KMS-11 (cell line): ENCODE data around the gene LHX4.

Experiments used
- H2AFZ ChIP-seq: fragments of 200-600 bp; sonication (generic); 2 replicates; pipeline ENCODE4 v1.6.1; 2016; ENCODE audit warnings: antibody characterized with exemption, mixed run types, low read depth
- H3K27ac ChIP-seq: fragments of 200-600 bp; sonication (generic); 2 replicates; pipeline ENCODE4 v1.6.1; 2016; ENCODE audit warnings: mild to moderate bottlenecking, mixed run types
- H3K27me3 ChIP-seq: fragments of 200-600 bp; sonication (generic); 2 replicates; pipeline ENCODE4 v1.6.1; 2017; ENCODE audit warnings: mild to moderate bottlenecking, low read depth, mixed run types, moderate library complexity; ENCODE audit not compliant: insufficient read depth
- H3K36me3 ChIP-seq: fragments of 200-600 bp; sonication (generic); 2 replicates; pipeline ENCODE4 v1.6.1; 2017; ENCODE audit warnings: mild to moderate bottlenecking, mixed run types; ENCODE audit not compliant: insufficient read depth
- H3K4me1 ChIP-seq: fragments of 200-600 bp; sonication (generic); 2 replicates; pipeline ENCODE4 v1.6.1; 2016; ENCODE audit warnings: mild to moderate bottlenecking, low read depth, mixed run types; ENCODE audit not compliant: poor library complexity, severe bottlenecking
- H3K4me2 ChIP-seq: fragments of 200-600 bp; sonication (generic); 2 replicates; pipeline ENCODE4 v1.7.0; 2016; ENCODE audit warnings: mild to moderate bottlenecking, mixed run types
- H3K4me3 ChIP-seq: fragments of 200-600 bp; sonication (generic); IDR thresholded peaks from 2 replicates; pipeline ENCODE4 v1.6.1; 2017; ENCODE audit warnings: low read depth, low read length, mixed read lengths; ENCODE audit not compliant: insufficient read depth
- H3K79me2 ChIP-seq: fragments of 200-600 bp; sonication (generic); 2 replicates; pipeline ENCODE4 v1.6.1; 2016; ENCODE audit warnings: low read depth, mixed run types; ENCODE audit not compliant: insufficient read depth
- H3K9ac ChIP-seq: fragments of 200-600 bp; sonication (generic); 2 replicates; pipeline ENCODE4 v1.6.1; 2016; ENCODE audit warnings: mild to moderate bottlenecking, mixed run types
- H4K20me1 ChIP-seq: fragments of 200-600 bp; sonication (generic); 2 replicates; pipeline ENCODE4 v1.6.1; 2016; ENCODE audit warnings: mild to moderate bottlenecking, mixed run types; ENCODE audit not compliant: insufficient read depth
- TF ChIP-seq, protein P1 (sequence below): fragments of 200-600 bp; sonication (generic); conservative IDR thresholded peaks from 2 replicates; pipeline ENCODE4 v1.6.1; 2017; ENCODE audit warnings: low read depth, mild to moderate bottlenecking, antibody characterized with exemption, low read length, moderate library complexity, mixed read lengths

LHX4 gene

DNA sequence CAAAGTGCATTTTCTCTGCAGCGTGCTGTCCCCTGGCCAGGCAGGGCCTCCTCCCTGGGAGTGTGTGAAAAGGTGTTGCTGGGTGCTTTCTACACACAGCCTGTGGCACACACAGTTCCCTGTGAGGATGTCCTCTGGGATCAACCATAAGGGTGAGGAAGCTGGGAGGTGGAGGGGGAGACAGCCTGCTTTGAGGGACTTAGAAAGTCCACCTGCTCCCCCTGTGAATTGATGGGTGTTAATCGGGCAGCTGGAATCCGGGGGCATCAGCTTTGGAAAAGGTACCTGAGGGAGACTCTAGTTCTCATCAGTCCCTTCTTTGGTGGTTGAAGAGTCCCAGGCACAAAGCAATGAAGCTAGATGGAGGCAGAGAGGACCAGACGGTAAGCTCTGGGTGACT lies 35.8 kb downstream of the LHX4 start:
- no peaks in the 10 kb centered on the region for H3K27me3 ChIP-seq
- H3K79me2 ChIP-seq = no peaks in the 10 kb centered on the region
- no peaks in the 10 kb centered on the region for H3K4me1 ChIP-seq
- TF ChIP-seq, protein P1, sequence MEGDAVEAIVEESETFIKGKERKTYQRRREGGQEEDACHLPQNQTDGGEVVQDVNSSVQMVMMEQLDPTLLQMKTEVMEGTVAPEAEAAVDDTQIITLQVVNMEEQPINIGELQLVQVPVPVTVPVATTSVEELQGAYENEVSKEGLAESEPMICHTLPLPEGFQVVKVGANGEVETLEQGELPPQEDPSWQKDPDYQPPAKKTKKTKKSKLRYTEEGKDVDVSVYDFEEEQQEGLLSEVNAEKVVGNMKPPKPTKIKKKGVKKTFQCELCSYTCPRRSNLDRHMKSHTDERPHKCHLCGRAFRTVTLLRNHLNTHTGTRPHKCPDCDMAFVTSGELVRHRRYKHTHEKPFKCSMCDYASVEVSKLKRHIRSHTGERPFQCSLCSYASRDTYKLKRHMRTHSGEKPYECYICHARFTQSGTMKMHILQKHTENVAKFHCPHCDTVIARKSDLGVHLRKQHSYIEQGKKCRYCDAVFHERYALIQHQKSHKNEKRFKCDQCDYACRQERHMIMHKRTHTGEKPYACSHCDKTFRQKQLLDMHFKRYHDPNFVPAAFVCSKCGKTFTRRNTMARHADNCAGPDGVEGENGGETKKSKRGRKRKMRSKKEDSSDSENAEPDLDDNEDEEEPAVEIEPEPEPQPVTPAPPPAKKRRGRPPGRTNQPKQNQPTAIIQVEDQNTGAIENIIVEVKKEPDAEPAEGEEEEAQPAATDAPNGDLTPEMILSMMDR = no peak
- H3K4me2 ChIP-seq = no peak overlapping the region
- H3K4me3 ChIP-seq = no peak overlapping the region
- no peaks in the 10 kb centered on the region for H3K36me3 ChIP-seq
- no peak overlapping the region for H3K27ac ChIP-seq
- H2AFZ ChIP-seq = no peak overlapping the region
- no peaks in the 10 kb centered on the region for H4K20me1 ChIP-seq
- H3K9ac ChIP-seq = no peak overlapping the region

DNA sequence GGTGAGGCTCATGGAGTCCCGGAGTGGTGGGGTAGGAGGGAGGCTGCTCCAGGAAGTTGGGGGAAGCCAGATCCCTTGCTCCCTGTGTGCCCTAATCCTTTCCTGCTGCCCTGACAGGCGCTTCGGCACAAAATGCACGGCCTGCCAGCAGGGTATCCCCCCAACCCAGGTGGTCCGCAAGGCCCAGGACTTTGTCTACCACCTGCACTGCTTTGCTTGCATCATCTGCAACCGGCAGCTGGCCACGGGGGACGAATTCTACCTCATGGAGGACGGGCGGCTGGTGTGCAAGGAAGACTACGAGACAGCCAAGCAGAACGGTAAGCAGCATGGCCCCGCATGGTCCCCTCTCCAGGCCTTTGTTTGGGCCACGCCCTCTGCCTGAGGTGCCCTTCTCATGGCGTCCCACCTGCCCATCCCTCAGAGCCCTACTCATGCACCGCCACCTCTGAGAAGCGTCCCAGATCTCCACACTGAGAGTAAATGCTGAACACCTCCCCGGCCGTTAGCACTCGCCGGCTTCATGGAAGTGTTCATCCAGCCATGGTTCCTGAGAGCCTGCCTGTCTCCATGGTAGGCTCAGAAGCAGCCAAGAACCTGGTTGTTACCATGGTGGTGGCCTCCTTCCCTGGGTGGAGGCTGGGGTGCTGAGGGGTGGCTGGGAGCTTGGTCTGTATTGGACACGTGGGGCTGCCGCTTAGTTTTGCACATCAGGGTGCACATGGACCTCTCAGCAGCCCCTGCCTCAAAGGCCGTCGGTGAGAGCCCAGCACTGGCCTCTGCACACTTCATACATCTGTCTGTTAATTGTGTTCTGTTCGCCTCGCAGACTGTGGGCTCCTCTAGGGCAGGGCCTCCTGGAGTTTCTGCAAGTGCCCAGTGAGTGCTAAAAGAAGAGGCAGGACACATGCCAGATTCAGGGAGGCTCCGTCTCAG lies 36.5 kb downstream of the LHX4 start:
- H3K9ac ChIP-seq = no peak overlapping the region
- H3K79me2 ChIP-seq = no peaks in the 10 kb centered on the region
- H4K20me1 ChIP-seq = no peaks in the 10 kb centered on the region
- no peak overlapping the region for H3K4me3 ChIP-seq
- H3K4me1 ChIP-seq = no peaks in the 10 kb centered on the region
- H3K36me3 ChIP-seq = no peaks in the 10 kb centered on the region
- TF ChIP-seq, protein P1 = no peak
- H3K4me2 ChIP-seq = no peak overlapping the region
- no peaks in the 10 kb centered on the region for H3K27me3 ChIP-seq
- no peak overlapping the region for H2AFZ ChIP-seq
- H3K27ac ChIP-seq = no peak overlapping the region

DNA sequence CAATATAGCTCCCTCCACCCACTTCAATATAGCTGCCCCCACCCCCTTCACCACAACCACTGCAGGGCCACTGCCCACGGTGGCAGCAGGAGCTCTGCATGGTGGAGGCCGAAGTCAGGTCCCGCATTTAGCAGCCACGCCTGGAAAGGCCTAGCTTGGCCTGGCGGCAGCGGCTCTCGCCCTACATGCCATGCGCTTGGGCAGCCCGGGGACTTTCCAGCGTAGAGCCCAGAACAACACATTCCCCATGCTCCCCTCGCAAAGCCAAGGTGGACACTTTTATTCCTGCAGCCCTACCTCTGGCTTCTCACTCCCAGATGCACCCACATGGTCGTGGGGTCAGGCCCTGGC lies 37.1 kb downstream of the LHX4 start:
- H3K27ac ChIP-seq = no peak overlapping the region
- no peaks in the 10 kb centered on the region for H3K79me2 ChIP-seq
- H3K4me1 ChIP-seq = no peaks in the 10 kb centered on the region
- no peak overlapping the region for H3K4me2 ChIP-seq
- no peaks in the 10 kb centered on the region for H4K20me1 ChIP-seq
- no peak overlapping the region for H3K9ac ChIP-seq
- no peak overlapping the region for H2AFZ ChIP-seq
- no peaks in the 10 kb centered on the region for H3K27me3 ChIP-seq
- H3K4me3 ChIP-seq = no peak overlapping the region
- TF ChIP-seq, protein P1 = no peak
- no peaks in the 10 kb centered on the region for H3K36me3 ChIP-seq

DNA sequence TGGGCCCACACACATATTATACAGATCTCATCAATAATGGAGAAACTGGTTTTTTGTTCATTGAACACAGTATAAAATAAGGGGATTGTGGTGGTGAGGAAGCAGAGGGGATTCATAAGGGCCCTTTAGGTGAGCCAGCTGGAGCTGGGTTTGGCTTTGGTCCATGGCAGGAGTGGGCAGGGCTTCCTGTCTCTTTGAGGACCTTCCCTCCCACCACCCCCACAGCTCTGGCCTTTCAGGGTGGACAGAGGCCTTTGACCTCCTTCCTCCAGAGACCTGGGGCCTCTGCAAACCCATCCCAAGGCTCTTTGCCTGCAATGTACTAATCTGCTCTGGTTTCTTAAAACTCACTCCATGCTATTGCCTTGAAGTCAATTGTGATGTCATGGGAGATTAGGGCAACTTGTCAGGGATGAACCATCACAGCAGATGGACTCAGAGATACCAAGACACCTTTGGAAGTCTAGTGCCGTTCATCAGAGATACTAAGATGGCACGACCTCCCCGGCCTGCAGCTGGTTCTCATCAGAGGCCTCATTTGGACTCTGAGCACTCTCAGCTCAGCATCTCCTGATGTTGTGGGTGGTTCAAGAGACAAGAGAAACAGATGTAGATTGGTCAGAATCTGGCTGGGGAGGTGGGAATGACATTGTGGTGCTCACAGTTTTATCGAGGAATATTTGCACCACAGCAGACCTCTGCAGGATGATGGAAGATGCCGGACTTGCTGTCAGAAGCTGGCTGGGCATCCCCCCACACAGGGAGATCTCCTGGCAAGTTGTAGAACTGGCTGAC lies 37.9 kb downstream of the LHX4 start:
- Histone ChIP-seq H3K4me2 (no peak overlapping the region), H3K79me2 (no peaks in the 10 kb centered on the region), H3K4me1 (no peaks in the 10 kb centered on the region), H3K27me3 (no peaks in the 10 kb centered on the region), H3K36me3 (no peaks in the 10 kb centered on the region), H3K9ac (no peak overlapping the region), H4K20me1 (no peaks in the 10 kb centered on the region), H3K4me3 (no peak overlapping the region), H3K27ac (no peak overlapping the region), H2AFZ (no peak overlapping the region)
- TF ChIP-seq, protein P1 = no peak
